NCI-H2171 (cell line): ENCODE data around the gene ELF5.

Experiments used
- DNase-seq: peaks from one replicate; lab custom pipeline; 2025; lab: John Stamatoyannopoulos, UW

The ELF5 gene

DNA sequence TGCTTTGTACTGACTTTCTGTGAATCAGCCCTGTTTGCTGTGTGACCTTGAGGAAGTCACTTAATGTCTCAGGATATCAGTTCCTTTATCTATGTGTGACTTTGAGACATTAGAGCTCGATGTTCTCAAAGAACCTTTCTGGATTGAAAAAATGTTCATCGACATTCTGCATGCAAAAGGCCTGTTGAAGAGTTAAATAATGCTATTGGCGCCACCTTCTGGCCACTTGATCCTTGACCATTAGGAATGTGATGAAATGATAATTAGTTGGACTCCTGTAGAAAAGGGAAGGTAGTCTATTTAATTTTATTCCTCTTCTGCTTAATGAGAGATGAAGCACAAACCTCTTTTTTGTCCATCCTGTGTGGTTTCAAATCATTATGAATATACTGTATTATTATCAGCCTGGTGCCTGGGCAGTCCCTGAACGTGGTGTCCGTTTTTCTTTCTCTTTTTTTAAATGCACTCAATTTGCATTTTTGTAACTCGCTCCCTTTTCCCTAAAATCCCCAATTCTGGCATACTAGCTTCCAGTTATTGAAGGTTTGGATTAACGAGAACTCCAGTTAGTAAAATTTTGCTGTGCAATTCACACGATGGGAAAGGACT, 20.7 kb downstream of the ELF5 start:
- DNase-seq: peak; percentile 34

DNA sequence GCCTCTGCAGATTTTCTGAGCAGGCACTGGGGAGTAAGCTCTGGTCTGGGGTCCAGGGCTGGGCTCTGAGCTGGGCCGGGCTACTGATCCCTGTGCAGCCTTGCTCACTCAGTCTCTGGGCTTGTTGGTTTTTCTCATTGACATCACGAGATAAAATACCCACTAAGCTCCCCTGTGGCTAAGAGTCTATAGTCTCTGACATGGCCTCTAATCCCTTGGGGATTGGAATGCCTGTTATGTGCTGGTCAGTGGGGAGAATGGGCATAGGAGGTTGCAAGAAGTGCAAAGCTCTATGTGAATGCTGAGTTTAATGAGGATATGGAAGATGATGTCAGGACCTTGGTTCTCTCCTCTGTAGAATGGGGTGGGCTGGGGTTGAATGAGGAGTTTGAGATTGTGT, 23.3 kb downstream of the ELF5 start:
- DNase-seq: no peak

DNA sequence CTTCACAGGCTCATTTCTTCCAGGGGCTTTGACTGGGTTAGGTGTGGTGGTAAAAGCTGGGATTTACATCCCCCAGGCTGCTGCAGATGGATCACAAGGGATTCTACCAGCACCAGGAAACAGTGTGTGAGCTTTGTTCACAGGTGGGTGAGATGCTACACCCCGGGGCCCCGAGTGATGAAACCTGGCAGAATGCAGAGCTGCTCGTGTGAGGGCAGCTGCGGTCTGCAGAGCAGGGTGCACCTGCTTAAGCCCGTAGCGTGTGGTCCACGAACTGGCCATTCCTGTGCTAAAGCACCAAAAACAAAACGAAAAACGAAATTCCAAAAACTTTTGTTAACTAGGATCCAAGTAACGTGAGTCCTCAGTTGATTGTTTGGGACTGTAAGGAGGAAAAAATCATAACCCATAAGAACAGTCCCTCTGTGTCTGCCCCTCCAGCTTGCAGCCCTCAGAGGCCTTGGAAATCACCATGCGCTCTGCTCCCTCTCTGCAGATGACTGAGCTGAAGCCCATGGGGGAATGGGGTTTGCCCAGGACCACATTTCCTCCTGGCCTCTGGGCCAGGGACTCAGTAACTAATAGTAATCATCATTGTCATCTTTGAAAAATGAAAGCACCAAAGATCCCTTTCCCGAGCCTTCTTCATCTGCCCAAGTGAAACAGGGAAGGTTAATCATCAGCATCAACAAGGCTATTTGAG, 24.6 kb downstream of the ELF5 start:
- no peak for DNase-seq

DNA sequence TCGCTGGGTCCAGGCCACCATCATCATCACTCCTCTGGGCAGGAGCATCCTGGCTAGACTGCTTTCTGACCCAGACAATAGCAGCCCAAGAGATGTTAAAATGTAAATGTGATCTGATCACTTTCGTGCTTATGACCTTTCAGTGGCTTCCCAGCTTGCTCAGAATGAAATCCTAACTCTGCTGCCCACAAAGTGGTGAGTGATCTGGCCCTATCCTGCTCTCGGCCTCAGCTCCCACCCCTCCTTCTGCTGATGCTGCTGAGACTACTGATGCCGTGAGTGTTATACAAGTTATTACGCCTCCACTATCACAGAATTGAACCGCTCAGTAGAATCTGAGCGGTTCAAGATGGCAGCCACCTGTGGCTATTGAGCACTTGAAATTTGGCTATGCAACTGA, 26.2 kb downstream of the ELF5 start:
- no peak for DNase-seq

DNA sequence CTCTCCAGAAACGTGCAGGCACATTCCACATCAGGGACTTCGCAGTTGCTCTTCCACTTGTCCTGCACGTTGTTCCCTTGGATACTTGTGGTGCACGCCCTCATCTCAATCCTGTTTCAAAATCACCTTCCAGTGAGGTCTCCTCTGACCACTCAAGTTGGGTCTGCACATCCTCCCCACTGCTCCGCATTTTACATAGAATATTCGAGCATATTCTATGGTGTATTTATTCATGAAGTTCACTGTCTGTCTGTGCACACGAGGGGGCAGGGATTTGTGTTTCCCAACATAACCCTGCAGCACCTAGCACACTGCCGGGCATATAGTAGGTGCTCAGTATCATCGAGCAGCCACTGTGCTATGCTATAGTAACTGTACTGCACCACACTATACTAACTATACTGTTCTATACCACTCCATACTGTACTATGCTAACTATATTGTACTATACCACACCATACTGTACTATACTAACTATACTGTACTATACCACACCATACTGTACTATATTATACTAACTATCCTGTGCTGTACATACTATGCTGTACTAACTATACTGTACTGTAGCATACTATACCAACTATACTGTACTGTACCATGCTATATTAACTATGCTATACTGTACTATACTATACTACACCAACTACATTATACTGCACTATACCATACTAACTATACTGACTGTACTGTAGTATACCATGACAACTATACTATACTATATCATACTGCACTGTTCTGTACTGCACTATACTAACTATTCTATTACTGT, 30.3 kb downstream of the ELF5 start:
- DNase-seq: no peak

DNA sequence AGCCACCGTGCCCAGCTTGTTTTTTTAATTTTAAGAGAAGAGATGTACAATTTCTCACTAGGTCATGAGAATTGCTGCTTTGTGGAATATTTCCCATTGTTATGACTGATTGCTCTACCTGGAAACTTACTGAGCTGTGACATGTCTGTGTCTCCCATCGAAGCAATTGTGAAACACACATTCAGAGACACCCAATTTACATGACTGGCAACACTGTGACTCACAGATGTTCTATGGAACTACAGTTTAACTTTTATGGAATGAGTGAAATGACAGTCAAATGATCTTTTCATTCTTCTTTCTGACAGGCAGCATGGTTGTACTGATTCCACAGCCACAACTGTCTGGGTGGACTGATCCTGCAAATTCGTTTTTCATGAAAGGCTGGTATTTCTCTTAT, 32.3 kb downstream of the ELF5 start:
- DNase-seq: no peak

DNA sequence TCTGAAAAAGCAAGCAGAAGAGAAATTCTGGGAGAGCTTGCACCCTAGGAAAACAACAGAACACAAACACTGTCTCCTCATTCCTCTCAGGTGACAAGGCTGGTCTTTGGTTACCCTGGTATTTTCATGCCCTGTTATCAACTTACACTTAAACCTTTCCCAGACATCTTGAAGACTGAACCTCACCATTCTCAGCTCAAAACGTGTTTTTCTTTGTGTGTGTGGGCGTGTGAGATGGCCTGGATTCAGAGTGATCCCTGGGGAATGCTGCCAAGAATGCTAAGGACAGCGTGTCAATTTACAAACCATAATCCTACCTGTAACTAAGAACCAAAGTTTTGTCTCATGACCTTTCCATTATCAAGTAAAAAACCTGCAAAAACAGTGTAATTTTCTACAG, 33.3 kb downstream of the ELF5 start:
- DNase-seq: peak; percentile 13

DNA sequence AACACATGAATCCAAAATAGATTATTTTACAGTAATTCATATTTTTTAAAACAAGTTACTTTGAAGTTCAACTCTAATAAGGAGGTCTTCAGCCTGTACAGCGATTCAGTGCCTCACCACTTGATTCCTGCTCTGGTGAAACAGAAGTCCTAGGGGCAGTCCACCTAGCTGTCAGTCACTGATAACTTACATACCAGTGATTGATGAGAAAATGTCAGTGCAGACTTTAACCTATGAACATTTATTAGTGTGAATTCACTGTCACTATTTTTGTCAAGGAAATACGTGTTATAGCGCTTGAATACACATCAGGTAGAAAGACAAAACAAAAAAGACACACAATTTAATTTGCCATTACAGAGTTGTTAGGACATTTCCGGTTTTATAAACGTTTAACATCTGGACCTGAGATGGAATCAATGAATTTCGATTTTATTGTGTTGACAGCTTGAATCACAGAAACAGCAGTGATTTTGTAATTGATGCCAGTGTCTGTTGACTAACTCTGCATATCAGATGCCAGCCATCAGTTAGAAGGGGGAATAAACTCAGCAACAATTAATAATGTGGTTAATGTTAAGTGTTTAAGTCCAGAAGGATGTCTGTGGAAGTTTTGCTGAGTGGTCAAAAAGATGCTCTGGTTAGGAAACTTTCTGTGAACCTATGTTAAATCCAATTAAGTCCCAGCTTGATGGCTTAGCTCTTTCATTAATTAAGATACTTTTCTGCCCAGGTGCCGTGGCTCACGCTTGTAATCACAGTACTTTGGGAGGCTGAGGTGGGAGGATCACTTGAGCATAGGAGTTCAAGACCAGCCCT, 34.5 kb downstream of the ELF5 start:
- DNase-seq: no peak

DNA sequence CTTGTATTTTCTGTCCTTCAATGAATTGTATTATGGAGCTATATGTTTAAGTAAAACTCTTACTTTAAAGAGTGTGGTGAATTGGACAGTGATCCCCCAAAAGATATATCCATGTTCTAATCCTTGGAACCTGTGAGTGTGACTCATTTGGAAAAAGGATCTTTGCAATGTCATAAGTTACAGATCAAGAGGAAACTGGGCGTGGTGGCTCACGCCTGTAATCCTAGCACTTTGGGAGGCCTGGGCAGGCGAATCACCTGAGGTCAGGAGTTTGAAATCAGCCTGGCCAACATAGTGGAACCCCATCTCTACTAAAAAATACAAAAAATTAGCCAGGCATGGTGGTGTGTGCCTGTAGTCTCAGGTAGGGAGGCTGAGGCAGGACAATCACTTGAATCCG, 36.7 kb downstream of the ELF5 start:
- DNase-seq: no peak

DNA sequence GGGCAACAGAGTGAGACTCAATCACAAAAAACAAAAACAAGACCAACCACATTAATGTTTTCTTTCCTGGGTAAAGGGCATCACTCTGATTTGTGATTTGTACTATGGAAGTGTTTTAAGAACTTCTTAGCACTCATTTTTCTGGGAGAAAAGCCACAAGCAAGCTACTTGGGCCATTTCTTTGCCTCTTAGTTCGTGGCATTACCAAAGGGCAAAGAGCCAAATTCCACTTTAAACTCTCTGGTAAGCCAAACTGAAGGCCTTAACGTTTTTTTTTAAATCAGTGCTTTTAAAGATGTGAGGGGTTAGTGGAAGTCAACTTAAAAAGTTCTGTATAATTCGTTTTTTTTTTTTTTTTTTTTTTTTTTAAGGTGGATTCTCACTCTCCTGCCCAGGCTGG, 37.9 kb downstream of the ELF5 start:
- no peak for DNase-seq

DNA sequence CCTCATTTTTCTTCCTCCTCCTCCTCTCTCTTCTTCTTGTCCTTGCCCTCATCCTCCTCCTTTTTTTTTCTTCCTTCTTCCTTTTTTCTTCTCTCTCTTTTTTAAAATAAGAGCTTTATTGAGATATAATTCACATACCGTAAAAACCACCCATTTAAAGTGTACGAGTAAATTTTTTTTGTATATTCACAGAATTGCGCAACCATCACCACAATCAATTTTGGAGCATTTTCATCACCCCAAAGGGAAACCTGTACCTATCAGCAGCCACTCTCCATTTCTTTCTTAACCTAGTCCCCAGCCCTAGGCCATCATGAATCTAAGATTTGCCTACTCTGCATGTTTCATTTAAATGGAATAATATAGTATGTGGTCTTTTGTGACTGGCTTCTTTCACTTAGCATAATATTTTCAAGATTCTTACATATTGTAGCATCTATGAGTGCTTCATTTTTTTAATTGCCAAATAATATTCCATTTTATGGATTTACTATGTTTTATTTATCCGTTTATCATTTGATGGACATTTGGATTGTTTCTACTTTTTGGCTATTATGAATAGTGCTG, 39.9 kb downstream of the ELF5 start:
- no peak for DNase-seq

DNA sequence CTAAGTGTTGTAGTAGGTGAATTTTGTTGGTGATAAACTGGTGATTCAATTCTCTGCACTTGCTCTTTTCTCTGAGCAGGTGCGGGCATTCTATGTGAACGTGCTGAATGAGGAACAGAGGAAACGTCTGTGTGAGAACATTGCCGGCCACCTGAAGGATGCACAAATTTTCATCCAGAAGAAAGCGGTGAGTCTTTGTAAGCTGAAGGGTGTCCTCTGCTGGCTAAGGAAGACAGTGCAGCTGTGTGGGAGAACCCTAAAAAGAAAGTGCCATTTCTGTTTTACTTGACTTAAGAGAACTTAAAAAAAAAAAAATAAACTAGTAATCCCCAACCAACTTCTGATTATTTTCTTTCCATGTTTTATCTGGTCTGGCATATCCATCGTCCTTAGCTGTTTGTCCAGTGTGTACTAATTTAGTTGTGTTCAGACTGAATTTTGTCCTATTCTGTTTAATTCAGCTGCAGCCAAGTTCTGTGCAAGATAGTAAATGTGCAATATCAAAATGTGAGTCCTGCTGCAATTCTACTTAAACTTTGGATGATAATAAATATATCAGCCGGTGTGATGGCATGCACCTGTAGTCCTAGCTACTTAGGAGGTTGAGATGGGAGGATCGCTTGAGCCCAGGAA, 45.3 kb downstream of the ELF5 start:
- peak; percentile 8 for DNase-seq

DNA sequence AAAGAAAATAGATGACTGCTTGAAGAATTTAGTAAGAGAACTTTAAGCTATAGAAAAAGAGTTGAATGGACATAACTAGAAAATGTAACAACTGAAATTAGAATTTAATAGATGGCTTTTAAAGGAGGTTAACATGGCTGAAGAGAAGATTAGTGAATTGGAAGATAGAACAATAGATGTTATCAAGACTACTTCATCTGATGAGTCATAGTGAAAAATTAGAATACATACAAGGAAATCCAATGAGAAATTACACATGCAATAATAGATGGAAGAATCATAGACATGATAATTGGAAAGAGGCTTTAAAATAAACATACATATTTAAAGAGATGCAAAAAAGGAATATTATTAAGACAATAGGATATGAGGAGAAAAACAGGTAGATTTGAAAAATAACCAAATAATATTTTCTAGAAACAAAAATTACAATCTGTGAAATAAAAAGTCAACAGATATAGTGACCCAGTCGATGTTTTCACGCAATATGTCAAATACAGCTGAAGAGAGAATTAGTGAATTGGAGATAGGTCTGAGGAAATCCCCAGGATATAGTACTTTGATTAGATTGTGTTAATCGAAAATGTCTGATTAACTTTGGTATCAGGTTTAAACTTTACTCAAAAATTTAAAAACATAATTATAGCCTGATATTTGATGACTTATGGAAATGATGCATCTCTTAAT, 46.6 kb downstream of the ELF5 start:
- no peak for DNase-seq

DNA sequence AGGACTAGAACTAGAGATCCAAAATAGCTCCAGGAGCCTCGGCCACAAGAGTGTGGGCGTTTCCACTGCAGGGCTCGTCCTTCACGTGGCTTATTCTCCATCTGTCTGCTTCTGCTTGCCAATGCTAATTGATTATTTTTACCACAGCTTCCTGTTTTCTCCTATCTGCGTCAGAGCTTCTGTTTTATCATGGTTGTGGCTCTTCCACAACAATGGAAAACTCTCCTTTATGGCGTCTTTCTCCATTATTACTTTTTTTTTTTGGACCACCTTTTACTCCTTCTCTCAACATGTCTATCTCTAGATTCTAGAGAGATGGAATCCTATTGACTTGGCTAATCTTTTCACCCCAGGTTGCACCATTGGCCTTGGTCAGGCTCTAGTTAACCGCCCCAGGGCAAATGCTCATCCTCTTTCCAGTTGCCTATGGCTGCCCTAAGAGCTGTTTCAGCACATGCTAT, 49.0 kb downstream of the ELF5 start:
- no peak for DNase-seq

DNA sequence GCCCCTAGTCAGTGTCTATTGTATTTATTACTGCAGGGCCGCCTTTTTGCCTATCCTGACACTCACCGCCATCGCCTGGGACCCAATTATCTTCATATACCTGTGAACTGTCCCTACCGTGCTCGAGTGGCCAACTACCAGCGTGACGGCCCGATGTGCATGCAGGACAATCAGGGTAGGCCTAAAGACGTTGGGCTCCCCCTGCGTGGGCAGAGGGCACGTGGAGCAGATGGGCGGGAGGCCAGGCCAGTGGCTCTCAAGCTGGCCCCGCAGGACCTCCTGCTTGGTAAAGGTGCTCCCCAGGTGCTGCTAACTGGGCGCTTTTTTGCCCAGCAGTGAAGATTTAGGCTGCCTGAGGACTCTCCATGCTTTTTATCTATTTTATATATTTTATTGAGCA, 52.4 kb downstream of the ELF5 start:
- no peak for DNase-seq

DNA sequence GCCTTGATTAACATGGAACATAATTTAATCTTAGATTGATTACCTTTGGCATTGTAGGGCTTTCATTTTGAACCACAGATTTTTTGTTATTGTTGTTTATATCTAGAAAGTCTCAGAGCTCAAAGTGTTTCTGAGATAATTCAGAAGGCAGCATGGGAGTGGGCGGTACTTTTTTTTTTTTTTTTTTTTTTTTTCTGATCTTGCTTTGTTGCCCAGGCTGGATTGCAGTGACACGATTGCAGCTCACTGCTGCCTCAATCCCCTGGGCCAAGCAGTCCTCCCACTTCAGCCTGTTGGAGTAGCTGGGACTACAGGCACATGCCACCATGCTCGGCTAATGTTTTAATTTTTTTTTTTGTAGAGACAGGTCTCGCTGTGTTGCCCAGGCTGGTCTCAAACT, 53.3 kb downstream of the ELF5 start:
- no peak for DNase-seq

DNA sequence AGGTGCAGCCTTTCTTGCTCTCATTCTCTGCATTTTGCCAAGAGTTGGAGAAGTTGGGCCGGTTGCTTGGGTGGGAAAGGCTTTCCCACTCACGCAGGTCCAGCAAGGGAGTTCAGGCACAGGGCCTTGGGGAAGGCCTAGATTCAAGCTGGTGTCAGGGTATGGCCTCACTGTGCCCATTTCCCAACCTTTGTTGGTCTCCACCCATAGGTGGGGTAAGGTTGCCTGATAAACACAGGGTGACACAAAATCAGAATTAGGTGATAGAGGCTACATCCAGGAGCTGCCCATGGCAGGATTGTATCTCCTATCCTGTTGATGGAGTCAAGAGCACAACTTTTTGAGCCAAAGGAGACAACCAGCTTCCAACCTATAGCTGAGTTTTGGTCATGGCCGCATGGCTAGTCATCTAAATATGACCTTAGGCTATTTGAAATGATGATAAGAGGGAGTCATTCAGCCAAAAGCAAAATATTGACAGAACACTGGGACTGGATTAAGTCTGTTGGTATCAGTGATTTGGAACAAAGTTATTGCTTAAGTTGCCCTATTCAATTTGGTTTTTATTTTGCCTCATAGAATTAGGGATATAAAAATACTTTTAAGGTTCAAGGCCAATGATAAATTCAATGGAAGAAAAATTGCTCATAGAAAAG, 54.0 kb downstream of the ELF5 start:
- DNase-seq: no peak

DNA sequence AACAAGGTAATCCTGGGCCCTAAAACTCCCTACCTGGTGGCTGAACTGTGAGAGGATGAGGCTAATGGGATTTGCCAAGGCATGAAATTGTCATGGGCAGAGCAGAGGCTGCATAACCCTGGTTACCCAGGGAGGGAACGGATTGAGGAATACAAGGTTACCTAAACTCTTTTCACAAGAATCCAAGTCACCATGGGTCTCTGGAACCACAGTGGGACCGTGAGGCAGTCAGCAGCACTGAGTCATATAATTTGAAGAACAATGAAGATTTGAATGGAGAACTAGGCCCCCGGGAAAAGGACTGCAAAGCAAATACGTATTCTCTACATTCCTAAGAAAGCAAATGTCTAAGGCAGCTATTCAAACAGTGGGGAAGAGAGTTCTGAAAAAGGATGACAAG, 55.1 kb downstream of the ELF5 start:
- DNase-seq: no peak

DNA sequence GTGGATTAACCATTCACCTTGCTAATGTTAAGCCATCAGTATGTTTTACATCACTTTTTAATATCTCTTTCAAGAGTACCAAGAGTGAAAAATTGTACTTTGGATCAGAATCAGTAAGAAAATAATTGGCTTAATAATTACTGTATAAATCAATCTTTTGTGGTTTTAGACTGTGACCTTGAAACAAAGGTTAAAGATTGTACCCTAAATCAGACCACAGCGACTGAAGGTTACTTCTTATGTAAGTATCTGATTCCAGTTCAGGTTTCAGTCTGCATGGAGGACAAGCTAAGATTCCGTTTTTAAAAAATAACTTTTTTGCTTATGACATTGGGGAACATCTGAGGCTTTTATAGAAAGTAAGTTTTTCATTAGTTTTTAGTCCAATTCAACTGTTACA, 56.0 kb downstream of the ELF5 start:
- no peak for DNase-seq

DNA sequence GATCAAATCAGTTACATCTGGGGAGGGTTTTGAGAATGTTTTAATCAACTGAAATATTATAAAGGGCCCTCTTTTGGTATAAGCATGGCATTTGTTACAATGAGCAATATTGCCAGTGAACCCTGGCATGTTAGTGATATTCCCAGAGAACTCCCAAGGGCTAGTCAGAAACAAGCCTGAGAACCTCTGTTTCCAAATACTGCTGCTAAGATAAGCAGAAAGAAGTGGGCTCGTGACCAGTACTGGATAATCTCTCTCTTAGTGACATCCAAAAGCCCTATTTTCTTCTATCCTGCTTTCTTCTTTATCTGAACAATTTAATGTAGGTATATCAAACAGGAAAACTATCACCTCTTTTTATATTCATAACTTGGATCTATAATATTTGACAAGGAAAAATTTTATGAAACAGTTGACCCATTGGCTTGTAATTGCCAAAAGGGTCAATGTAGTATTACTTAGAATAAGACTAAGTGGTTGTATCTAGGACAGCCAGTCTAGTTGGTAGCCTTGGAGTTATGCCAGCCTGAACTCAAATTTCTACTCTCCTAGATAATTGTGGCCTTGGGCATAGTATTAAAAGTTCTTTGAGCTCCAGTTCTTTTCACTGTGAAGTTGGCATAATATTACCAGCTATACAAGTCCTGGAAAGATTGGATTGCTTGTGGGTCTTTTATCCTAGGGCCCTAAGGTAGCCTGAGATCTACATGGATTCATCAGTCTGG, 59.1 kb downstream of the ELF5 start:
- DNase-seq: no peak
